COLO829 (cell line): ENCODE results near the gene ARL6.
A peak's percentile ranks its signal among the peaks of the same experiment; 100 is the strongest.

ENCODE experiments used
- DNase-seq: peaks from one replicate; pipeline ENCODE4 v3.0.0; 2012; ENCODE audit warnings: low spot score

Gene ARL6, protein sequence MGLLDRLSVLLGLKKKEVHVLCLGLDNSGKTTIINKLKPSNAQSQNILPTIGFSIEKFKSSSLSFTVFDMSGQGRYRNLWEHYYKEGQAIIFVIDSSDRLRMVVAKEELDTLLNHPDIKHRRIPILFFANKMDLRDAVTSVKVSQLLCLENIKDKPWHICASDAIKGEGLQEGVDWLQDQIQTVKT

DNA sequence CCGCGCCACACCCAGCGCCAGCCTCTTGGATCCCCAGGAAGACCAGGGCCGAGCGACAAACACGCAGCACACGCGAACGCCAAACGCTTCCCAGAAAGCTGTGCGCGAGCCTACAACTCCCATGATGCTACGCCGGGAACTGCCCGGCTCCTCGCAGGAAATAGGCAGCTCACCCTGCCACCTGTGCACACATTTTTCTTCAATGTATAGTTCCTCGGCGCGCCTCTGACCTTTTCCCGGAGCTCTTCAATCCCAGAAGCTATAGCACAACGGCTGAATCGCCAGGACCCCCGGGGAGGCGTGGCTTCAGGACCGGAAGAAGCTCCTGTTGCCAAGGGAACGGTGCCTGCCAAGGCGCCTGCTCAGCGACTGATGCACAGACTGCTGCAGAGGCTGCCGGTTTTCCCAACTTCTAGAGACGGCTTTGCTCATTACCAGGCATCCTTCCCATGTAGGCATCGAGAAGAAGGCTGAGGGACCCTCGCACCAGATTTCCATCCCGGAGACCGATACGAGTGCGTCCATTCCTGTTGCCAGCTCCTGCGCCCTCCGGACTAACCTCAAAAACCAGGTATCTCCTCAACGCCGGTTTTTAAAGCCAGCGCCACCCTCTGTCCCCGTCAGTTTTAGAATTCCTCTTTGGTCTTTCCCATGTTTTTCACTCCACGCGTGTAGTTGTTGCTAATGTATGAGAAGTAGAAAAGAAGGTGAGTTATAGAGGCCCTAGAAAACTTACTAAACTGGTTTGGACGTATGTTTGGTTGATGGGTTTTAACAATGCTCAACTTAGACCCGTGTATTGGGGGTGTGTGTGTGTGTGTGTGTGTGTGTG is at the start of gene ARL6:
ARL6 (plus strand) TSS at position 352 of the 832 bp plus-strand sequence. CDS start 3,350 bp downstream, outside the sequence.
- peak; percentile 76 for DNase-seq

DNA sequence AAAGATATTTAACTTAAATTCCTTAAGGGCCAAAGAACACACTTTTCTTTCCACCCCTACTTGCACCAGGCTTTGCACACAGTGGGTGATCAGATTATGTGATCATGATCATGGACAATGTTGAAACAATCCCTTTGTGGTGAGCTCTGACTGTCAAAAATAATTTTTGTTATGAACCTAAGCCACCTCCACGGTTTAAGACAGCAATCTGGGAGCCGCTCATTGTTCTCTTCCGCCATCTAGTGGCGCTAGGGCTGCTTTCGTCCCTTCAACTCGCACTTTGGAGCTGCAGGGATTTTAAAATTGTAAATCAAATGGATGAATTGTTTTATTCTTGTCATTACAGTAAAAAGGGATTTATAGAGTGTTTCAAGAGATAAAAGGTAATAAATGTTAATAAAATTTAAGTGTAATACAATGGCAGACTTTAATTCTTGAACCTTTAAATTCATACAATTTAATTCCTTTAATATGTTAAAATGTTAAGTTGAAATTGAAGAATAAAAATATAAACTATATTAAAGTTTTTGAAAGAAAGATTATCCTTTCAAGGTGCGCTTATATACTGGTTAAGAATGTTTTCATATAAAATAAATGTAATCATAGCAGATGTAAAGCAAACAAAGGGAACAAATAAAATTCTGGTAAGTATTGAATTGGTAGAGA is 45.3 kb upstream of the ARL6 start:
- DNase-seq = peak; percentile 62

DNA sequence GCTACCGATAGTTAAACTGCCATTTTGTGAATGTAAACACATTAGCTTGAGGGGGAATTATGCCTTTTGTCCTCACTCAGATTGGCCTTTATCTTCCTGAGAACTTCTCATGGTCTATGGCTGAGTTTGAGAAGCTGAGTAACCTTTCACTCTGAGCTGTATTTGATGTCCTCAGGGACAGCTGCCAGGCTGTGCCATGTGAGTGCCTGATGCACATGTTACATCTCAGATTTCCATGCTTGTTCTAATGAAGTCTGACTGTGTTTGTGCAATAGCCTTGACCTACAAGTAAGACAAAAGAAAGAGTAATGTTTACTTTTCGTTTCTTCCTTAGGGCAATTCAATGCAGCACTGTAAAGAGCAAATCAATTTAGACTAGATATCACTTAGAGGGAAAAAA is 44.1 kb upstream of the ARL6 start:
- no peak for DNase-seq

DNA sequence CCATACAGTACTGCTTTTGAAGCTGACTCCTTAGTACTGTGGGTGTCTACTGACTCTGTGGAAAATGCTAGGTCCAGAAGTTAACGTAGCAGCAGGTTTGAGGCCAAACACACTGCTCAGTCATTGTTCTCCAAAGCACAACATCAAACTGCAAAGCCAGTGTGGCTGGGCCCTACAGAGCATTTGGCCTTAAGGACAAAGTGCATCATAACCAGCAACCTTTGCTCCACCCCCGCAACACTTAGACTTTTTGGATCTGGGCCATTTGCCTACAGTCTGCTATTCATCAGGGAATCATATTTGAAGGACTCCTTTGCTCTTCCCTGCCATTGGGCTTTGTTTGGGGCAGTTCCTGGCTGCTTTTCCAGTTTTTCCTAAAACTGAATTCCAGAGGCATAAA is 43.1 kb upstream of the ARL6 start:
- peak; percentile 54 for DNase-seq

DNA sequence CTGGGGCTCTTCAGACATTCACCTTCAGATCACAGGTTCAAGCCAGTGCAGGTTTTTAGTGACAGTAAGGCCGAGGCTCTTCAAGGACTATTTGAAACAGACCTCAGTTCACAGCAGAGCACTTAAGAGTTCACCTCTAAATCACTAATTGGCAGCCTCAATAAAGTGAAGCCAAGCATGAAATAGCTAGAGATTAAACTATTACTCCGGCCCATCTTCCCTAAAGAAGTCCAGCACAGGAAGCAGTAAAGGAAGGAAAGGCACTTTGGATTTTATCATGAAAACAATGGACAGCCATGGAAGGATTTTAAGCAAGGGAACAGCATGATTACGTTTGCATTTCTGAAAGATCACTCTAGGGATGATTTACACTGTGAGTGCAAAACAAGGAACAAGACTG is 27.6 kb upstream of the ARL6 start:
- no peak for DNase-seq

DNA sequence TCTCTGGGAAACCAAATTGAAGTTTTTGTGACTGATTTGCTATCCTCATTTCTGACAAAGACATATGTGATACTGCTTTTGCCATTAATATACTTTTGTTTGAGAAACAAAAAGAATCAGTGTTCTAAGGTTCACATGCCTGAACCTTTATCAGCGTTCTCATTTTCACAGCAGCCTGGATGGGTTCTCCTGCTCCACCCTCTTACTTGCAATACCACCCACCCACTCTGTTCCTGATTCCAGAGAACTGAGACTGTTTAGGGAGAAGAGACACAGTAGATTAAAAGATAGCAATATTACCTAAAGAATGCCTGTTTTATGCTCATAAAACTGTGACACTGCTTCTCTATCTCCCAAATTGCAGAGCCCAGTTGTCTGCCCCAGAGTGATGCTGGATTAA is 25.8 kb upstream of the ARL6 start:
- DNase-seq = no peak

DNA sequence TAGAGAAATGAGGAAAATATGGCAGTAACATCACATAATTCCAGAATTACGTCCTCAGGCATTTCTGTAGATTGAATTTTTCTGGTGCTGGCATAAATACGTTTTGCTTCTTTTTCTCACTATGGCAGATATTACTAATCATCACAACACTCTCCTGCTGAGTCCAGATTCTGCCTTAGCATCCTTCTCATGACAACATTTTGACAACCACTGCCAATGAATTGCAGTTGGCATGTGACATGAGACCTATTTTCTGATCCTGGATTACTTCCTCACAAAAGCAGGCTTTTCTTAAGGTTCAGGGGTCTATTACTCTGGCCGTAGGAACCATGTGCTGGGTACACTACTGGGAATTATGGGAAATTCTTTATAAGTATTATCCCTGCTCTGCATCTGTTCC is 22.5 kb upstream of the ARL6 start:
- DNase-seq = no peak

DNA sequence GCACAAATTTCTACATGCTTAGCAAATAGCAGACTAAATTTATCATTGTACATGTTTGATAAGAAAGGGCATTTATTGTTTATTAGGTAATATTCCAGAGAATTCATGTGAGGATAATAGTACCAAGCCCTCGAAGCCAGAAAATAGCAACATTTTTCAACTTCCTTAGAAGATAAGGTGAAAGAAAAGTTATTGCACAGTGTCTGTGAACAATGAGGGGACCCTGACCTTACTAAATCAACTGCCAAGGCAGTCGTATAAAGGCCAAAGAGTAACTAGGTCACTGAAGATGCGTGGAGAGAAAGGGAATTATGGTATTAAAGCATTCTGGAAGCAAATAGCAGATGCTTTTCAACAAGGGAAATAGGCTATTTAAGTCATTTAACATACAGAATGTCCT is 20.3 kb upstream of the ARL6 start:
- no peak for DNase-seq

DNA sequence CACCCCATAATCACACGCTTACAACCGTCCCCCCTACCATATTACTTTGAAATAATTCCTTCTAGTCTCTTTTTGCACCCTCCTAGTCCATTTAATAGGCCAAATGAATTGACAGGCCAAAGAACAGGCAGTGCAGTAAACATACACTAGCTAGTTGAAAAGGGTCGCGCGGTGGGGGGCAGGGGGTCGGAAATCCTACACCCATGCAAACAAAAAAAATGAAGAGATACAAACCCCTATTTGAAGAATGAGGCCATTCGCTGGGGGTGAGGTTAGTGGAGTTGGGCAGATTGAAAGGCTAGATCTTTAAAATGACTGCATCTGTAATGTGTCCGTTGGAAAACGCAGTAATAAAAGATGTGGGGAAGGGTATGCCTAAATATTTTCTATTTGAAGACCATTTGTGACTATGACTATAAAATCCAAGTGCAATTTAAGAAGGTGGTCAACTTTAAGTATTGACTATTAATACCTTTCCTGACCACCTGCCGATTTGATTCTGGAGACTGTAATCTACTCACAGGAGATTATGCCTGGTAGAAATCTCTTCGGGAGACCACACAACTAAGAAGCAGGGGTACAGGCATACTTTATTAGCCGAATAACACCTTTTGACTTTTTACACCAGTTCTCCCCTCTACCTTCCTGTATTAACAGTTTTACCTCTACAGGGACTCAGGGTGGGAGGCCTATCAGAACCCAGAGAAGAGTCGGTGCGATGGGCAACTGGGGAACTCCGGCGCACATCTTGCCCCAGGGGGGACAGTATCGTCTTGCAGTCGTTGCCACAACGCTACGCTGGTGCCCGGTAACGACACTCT is 762 bp upstream of the ARL6 start:
- no peak for DNase-seq

DNA sequence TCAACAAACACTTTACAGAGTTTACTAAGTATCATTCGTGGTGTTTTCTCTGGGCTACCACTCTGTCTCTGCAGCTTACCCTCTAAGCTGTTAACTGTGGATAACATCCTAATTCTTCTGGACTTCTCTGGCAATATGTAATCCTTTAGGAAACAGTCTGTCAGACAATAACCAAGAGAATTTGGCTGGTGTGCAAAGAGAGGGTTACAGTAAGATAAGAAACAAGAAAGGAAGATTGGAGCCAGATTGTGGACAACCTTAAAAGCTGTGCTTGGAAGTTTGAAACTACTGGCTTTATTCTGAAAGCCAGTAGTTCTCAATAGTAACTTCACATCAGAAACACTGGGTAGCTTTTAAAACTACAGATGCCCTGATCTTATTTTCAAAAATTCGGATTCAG is 778 bp downstream of the ARL6 start:
- DNase-seq = no peak

DNA sequence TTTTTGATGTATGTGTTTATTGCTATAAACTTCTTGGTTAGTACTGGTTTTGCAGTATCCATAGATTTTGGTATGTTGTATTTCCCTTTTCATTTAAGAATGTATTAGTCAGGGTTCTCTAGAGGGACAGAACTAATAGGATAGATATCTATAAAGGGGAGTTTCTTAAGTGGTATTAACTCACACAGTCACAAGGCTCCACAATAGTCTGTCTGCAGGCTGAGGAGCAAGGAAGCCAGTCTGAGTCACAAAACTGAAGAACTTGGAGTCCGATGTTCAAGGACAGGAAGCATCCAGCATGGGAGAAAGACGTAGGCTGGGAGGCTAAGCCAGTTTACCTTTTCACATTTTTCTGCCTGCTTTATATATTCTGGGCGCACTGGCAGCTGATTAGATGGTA is 8.4 kb downstream of the ARL6 start:
- DNase-seq = no peak

DNA sequence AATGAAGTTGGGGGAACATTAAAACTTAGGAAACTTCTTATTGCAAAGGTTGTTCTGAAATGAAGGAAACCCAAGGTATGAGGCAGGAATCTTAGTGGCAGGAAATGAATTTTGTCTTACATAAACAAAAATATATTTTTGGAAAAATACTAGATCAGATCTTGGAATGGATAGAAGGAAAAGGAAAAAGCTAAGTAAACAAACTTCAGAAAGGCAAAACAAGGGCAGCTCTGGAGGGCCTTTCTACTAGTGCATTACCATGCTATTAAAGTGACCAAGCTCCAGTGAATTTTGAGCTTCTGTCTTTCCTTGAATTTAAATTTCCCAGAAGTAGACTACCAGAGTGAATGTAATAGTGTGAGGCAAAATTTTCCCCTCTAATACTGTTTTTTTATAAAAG is 13.6 kb downstream of the ARL6 start:
- no peak for DNase-seq

DNA sequence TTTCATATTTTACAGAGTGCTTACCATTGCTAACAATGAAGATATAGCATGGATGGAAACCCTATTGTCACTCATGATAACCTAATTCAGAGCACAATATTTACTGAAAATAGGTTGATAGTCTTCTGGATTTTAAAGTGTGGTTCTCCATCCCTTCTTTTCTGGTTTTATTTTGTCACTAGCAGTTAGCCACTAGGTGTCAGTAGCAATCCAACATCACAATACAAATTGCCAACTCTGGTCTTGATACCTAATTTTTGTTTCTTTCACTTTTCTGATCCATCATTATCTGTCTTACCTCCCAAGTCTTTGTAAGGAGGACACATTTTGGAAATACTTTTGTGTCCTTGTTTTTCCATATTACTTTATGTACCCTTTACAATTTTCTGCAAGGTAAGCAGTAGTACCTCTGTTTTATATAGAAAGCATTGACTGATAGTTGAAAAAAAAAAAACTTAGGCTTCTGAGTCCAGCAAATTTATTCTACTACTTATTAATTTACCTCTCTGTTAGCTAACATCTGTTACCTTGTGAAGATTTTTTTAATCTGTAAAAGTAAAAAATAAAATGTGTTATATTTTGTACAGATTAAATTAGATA is 29.0 kb downstream of the ARL6 start:
- peak; percentile 50 for DNase-seq

DNA sequence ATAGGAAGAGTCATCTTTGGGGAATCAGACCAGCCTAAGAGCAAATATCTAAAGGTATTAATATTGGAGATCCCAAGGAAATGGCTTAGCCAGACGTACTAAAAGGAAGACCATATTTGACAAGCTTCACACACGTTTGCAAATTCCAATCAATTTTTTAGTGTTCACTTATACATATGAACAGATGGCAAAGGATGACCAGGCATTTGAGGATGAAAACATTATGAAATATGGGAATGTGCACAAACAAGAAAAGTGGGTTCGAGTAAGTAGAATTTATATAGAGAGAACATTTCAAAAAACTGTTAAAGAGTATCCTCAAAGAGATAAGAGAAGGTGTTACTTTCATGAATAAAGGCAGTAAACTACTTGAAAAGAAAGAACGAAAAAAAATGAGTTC is 31.4 kb downstream of the ARL6 start:
- DNase-seq = no peak

DNA sequence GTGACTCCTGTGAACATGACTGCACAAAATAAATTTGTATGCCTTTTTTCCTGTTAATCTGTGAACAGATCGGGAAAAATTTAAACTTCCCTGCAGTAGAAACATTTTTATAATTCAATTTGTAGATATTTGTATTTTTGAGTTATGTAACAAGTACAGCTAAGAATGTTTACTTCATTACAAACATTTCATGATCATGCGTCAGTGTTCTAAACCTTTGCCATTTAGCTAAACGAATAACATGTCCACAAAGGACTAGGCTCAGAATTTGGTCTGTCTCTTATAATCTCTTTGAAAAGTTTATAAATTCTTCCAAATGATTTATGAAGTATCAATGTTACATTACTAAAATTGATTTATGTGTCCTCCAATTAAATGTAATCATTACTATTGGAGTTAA is 39.9 kb downstream of the ARL6 start:
- no peak for DNase-seq

DNA sequence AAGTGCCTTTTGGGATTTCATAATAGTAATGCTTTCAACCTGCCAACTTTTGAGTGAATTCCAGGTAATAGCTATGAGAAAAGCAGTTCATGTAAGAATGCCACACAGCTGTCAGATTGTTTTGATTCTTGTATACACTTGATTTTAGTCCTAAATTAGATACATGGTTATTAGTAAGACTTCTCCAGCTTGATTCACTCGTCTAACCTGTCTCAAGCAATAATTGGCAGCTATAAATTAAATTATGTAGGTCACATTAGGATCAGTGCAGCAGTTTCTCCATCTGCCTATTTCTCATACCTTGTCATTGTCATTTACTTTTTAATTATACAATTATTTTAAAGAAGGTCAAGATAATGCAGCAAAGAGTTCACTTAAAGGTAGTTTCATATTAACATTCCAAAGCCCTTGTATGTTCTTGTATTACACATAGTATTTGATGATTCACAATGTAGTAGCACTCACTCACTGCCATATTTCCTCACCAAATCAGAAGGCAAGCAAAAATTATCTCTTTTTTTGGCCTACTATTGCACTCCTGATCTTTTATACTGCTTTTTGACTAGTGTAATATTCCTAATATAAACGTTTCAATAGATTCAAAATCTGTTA is 46.3 kb downstream of the ARL6 start:
- no peak for DNase-seq

DNA sequence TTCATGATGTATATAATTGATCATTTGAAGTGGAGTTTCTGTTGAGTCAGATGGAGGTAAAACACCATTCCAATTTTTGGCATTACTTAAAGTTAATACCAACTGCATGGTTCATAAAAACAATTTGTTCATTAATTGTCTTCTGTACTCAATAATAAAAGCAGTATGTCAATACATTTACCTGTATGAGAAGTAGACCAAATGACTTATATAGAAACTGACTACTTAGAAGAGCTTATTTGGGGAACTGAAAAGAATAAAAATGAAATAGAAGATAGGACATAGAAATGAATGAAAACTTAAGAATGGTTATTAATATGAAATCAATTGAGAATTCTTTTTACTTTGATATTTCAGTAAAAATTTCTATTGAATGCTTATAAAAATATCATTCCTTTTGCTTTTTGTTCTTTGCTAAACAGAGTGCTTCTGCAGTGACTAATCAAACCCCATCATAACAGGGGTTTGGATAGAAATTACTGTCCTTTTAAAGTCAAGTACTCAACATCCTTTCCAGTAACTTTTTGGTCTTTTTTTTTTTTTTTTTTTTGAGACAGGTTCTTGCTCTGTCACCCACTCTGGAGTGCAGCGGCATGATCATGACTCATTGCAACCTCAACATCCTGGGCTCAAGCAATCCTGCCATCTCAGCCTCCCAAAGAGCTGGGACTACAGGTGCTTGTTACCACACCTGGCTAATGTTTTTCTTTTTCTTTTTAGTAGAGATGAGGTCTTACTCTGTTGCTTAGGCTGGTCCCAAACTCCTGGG is 50.8 kb downstream of the ARL6 start:
- DNase-seq = no peak

DNA sequence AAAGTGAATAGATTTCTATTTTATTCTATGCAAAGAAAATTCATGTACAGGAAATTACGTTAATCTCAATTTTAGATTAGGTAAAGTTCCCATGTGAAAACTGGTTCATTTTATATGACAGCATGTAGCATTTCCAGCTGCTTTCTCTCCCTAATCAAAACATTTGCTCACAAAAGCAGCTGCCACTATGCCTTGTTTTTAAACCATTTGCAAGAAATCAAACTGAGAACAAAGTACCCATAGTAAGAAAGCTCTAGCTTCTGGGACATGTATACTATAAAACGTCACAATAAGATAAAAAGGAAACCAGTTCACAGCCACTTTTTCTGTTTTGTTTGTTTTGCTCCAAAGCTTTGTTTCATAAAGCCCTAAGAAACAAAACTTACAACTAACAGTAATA is 52.3 kb downstream of the ARL6 start:
- no peak for DNase-seq

DNA sequence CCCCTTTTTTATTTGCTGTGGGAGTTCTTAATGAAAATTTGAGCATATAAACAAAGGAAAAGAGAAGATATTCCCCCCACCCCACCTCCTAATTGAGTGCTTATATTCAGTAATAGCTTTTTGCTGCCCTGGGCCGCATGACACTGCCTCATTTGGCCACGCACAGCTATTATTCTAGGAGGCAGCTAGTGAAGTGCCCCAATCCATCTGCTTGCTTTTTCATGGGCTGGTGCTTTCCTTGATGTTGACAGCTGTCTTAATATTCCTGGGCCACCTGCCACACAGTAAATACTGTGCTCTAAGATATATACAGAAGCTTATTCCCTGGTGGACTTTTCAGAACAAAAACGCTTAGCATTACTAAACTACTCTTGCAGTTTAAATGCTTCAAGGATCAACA is 53.4 kb downstream of the ARL6 start:
- no peak for DNase-seq

DNA sequence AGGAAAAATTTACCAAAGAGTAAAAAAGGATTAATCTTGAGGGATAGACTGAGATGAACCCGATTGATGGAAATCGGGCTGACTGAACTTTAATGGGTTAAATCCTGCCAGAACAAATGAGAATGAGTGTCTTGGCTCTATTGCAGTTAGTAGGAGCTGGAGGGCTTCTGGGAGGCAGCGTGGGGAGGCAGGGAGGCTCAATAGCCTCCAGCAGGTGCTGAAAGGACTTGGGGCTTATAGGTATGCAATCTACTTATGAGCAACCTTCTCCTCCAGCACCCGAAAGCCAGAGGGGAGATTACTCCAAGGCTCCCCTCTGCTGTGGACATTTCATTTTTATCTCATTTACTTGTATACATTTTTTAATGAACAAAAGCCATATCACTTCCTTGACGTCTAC is 56.2 kb downstream of the ARL6 start:
- no peak for DNase-seq

DNA sequence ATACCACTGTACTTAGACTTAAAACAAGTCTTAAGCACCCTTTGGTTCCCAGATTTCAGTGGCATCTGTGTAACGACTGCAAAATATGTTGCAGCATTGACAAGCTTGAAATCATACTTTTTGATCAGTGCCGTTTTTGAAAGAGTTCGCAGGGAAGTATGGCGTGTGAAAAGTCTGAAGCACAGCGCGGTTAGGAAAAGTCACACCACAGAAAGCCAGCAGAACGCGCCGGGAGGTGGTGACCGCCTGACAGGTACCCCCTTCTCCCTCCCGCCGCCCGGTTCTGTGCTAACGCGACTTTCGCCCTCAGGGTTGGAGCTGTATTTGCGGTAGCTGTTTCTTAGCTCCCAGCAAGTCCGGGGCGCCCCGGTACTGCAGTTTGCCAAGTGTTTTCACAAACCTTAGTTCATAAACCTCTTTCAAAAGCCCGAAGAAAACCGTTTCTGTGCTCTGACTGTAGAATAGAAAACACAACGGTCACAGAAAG is 56.8 kb downstream of the ARL6 start:
- DNase-seq = no peak
